BJ (cell line): ENCODE results near the gene TGM2. TPM values are rescaled to one million over a fixed set of nuclear protein-coding genes. Genes with fewer than 3 reads are reported as not detected.

ENCODE experiments used
- CTCF ChIA-PET: fragments of 350-600 bp; formaldehyde crosslinking; extraction: SDS; loops from one replicate; lab custom pipeline; 2021; ENCODE audit warnings: antibody characterized with exemption, inconsistent platforms; lab: Yijun Ruan, JAX
- POLR2A ChIA-PET: fragments of 300-600 bp; sonication (Branson Sonifier 250); formaldehyde crosslinking; extraction: SDS; loops from one replicate; lab custom pipeline; 2021; ENCODE audit warnings: antibody characterized with exemption; lab: Charles Lee
- DNase-seq: peaks from one replicate; pipeline ENCODE4 v3.0.0-alpha.2; 2011; ENCODE audit warnings: low read depth
- H3K27me3 ChIP-seq: 2 replicates; pipeline ENCODE4 v1.6.0; 2011; ENCODE audit warnings: low read length; ENCODE audit not compliant: control insufficient read depth, insufficient read depth
- H3K36me3 ChIP-seq: 2 replicates; pipeline ENCODE4 v1.5.1; 2011; ENCODE audit warnings: low read length; ENCODE audit not compliant: control insufficient read depth, insufficient read depth
- H3K4me3 ChIP-seq: 2 replicates; pipeline ENCODE4 v1.5.1; 2011; ENCODE audit warnings: low read depth, mild to moderate bottlenecking, control low read depth, low read length
- CTCF ChIP-seq: IDR thresholded peaks from 2 replicates; pipeline ENCODE4 v1.5.1; 2011; ENCODE audit warnings: low read depth, mild to moderate bottlenecking, control low read depth, inconsistent platforms, low read length, moderate library complexity; ENCODE audit not compliant: insufficient read depth
- polyA plus RNA-seq: library from polyadenylated mRNA; depleted of rRNA; stranded (reverse); fragments of >200 nt; gene quantifications from 2 replicates; pipeline ENCODE4 v1.2.3, GENCODE V29; 2011

Gene TGM2
- polyA plus RNA-seq, 1 experiment = 397 TPM

GRCh38 chr20:38144598-38144973, 20.5 kb downstream of the TGM2 start:
- Histone ChIP-seq H3K27me3 (no peaks in the 10 kb centered on the region), H3K4me3 (no peak overlapping the region), H3K36me3 (peaks cover 30% of the 10 kb centered on the region)
- CTCF ChIA-PET = interaction anchor here (0.9 to 2.1 kb wide), 9 partner anchors 11 to 79 kb away, joined by 3 to 10 read pairs (median 6); partner anchors contain the start of gene TGM2
- DNase-seq = no peak
- no peak for TF ChIP-seq CTCF
- POLR2A ChIA-PET = interaction anchor here (0.6 kb wide), 1 partner anchor 73 kb away, joined by 10 read pairs; no protein-coding TSS in a partner anchor

GRCh38 chr20:38143646-38144554, 21.2 kb downstream of the TGM2 start:
- ChIA-PET CTCF (interaction anchor here (0.6 to 2.1 kb wide), 10 partner anchors 11 to 80 kb away, joined by 3 to 10 read pairs (median 5); partner anchors contain the start of gene TGM2), POLR2A (interaction anchor here (0.6 kb wide), 2 partner anchors 20 to 74 kb away, joined by 3 to 10 read pairs; no protein-coding TSS in a partner anchor)
- Histone ChIP-seq H3K36me3 (peaks cover 32% of the 10 kb centered on the region), H3K27me3 (no peaks in the 10 kb centered on the region), H3K4me3 (no peak overlapping the region)
- peak; percentile 63 for DNase-seq
- TF ChIP-seq CTCF = no peak

- no peaks in the 10 kb centered on the region for H3K27me3 ChIP-seq
- ChIA-PET POLR2A (no interaction called here), CTCF (interaction anchor here (1.2 to 2.1 kb wide), 4 partner anchors 10 to 78 kb away, joined by 4 to 10 read pairs (median 7); partner anchors contain the start of gene TGM2)
- H3K36me3 ChIP-seq = peaks cover 32% of the 10 kb centered on the region
- TF ChIP-seq CTCF = no peak
- no peak for DNase-seq
- H3K4me3 ChIP-seq = no peak overlapping the region
These were observed 21.8 kb downstream of the TGM2 start for GRCh38 chr20:38143238-38143645.

GRCh38 chr20:38141889-38142494, 23.1 kb downstream of the TGM2 start:
- Histone ChIP-seq H3K36me3 (peaks cover 38% of the 10 kb centered on the region), H3K4me3 (no peak overlapping the region), H3K27me3 (no peaks in the 10 kb centered on the region)
- DNase-seq = no peak
- TF ChIP-seq CTCF = no peak
- CTCF ChIA-PET = interaction anchor here (1.2 kb wide), 1 partner anchor 79 kb away, joined by 4 read pairs; no protein-coding TSS in a partner anchor
- POLR2A ChIA-PET = no interaction called here
